Progenitor cell of endocrine pancreas (in vitro differentiated cells): ENCODE results near the gene SLC38A10. TPM values are rescaled to one million over a fixed set of nuclear protein-coding genes. Genes with fewer than 3 reads are reported as not detected.
A peak's percentile ranks its signal among the peaks of the same experiment; 100 is the strongest.

ENCODE experiments used
- DNase-seq: peaks from one replicate; pipeline ENCODE4 v3.0.0; 2021; ENCODE audit warnings: low spot score; ENCODE audit not compliant: unreplicated experiment
- H3K27ac Mint-ChIP-seq: 2 replicates; pipeline ENCODE4 v1.8.0; 2021; ENCODE audit warnings: mild to moderate bottlenecking, moderate library complexity, mixed read lengths
- H3K27me3 Mint-ChIP-seq: 2 replicates; pipeline ENCODE4 v1.8.0; 2021; ENCODE audit warnings: mixed read lengths
- H3K36me3 Mint-ChIP-seq: 2 replicates; pipeline ENCODE4 v1.8.0; 2022; ENCODE audit warnings: mixed read lengths; ENCODE audit not compliant: insufficient read depth
- H3K4me1 Mint-ChIP-seq: 2 replicates; pipeline ENCODE4 v1.8.0; 2021; ENCODE audit warnings: low read depth, mixed read lengths
- H3K4me3 Mint-ChIP-seq: 2 replicates; pipeline ENCODE4 v1.8.0; 2021; ENCODE audit warnings: low read depth, mild to moderate bottlenecking, moderate library complexity, mixed read lengths
- H3K9me3 Mint-ChIP-seq: 2 replicates; pipeline ENCODE4 v1.8.0; 2021; ENCODE audit warnings: low read depth, mixed read lengths
- CTCF ChIP-seq: fragments of 200-600 bp; sonication (generic); IDR thresholded peaks from one replicate; pipeline ENCODE4 v1.5.0; 2021; ENCODE audit warnings: antibody characterized with exemption, mild to moderate bottlenecking; ENCODE audit not compliant: unreplicated experiment
- total RNA-seq: library from RNA; stranded (reverse); gene quantifications from 2 replicates; pipeline ENCODE4 v1.2.1, GENCODE V29; 2021

Gene SLC38A10
- total RNA-seq, 1 donor from 2014 or later, result 130 TPM

- DNase-seq, result no peak
- H3K36me3 Mint-ChIP-seq, result peaks cover 28% of the 10 kb centered on the region
- H3K9me3 Mint-ChIP-seq, result no peaks in the 10 kb centered on the region
- no peaks in the 10 kb centered on the region for H3K4me1 Mint-ChIP-seq
- H3K4me3 Mint-ChIP-seq, result no peak overlapping the region
- no peak for TF ChIP-seq CTCF
- H3K27ac Mint-ChIP-seq, result no peak overlapping the region
- no peaks in the 10 kb centered on the region for H3K27me3 Mint-ChIP-seq
These were observed 24.8 kb downstream of the SLC38A10 start for GRCh38 chr17:81270279-81270678.

- DNase-seq, result no peak
- H3K27me3 Mint-ChIP-seq, result no peaks in the 10 kb centered on the region
- H3K9me3 Mint-ChIP-seq, result no peaks in the 10 kb centered on the region
- no peak overlapping the region for H3K27ac Mint-ChIP-seq
- H3K4me1 Mint-ChIP-seq, result no peaks in the 10 kb centered on the region
- peaks cover 26% of the 10 kb centered on the region for H3K36me3 Mint-ChIP-seq
- no peak overlapping the region for H3K4me3 Mint-ChIP-seq
- TF ChIP-seq CTCF, result no peak
These were observed 27.6 kb downstream of the SLC38A10 start for GRCh38 chr17:81267390-81268067.

DNA sequence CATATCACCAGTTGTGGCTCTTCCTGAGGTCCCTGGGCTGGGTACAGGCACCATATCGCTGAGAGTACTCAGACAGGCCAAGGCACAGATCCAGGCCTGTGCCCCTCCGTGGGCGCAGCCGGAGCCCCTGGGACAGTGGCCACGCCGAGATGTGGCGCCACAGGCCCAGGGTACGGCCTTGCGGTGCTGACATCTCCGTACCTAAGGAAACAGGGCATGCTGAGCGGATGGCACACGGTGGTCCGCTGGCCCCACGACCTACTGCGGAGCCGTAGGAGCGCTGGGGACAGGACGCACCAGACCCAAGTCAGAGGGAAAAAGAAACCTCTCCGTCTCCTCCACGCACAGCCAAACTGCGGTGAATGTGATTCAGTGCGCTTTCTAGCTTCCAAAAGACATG lies 29.5 kb downstream of the SLC38A10 start:
- H3K4me3 Mint-ChIP-seq, result no peak overlapping the region

GRCh38 chr17:81264640-81265039 lies 30.5 kb downstream of the SLC38A10 start:
- TF ChIP-seq CTCF, result no peak
- Mint-ChIP-seq H3K27ac (no peak overlapping the region), H3K4me1 (no peaks in the 10 kb centered on the region), H3K9me3 (no peaks in the 10 kb centered on the region), H3K4me3 (no peak overlapping the region), H3K27me3 (no peaks in the 10 kb centered on the region), H3K36me3 (peaks cover 25% of the 10 kb centered on the region)
- DNase-seq, result no peak

More for the DNA sequence above, 29.5 kb downstream of the SLC38A10 start:
- Mint-ChIP-seq H3K27me3 (no peaks in the 10 kb centered on the region), H3K27ac (peak overlapping the region; percentile 56), H3K4me1 (no peaks in the 10 kb centered on the region), H3K36me3 (peaks cover 24% of the 10 kb centered on the region), H3K9me3 (no peaks in the 10 kb centered on the region)
- TF ChIP-seq CTCF, result no peak
- no peak for DNase-seq

DNA sequence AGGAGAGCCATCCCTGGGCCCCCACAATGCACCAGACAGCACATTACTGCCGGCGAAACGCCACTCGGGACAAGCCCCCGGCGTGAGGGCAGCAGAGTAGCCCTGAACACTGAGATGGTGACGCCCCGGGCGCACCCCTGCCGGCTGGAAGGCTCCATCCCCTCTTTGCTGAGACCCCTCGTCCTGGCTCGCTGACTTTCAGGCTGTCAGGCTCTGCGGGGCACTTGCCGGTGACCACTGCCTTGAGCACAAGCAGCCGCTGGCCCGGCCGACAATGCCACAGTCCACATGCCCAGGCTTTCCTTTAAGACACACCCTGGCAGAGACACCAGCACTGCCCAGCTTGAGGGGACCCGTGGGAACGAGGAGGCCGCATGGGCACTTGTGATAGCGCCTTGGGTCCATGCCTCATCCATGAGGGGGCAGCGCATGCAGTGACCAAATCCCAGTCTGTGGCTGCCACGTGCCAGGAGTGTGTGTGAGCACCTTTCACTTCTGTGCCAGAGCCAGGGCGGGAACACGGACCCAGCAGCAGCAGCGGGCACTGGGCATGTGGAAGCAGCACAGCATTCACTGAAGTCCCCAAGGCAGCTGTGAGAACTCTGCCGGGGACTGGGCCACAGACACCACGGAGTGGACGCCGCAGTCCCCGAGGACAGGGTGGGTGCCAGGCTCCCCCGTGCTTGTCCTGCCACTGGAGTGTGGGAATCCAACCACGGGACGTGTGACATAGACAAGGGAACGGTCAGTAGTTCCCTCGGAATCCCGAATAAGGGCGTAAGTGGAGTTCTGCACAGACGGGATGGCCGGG lies 31.5 kb downstream of the SLC38A10 start:
- TF ChIP-seq CTCF, result no peak
- Mint-ChIP-seq H3K4me3 (no peak overlapping the region), H3K36me3 (peaks cover 20% of the 10 kb centered on the region), H3K27ac (no peak overlapping the region), H3K4me1 (no peaks in the 10 kb centered on the region), H3K9me3 (no peaks in the 10 kb centered on the region), H3K27me3 (no peaks in the 10 kb centered on the region)
- DNase-seq, result no peak
